HG03571 (cell line): ENCODE data around the gene CCDC88B.
A peak's percentile ranks its signal among the peaks of the same experiment; 100 is the strongest.
"Not testable (repeated sequence)": the region's sequence is repeated elsewhere in the genome, so short reads cannot be mapped to it uniquely, and the experiment has no call there.

Experiments used
- ATAC-seq: cut with Tn5 transposase; IDR thresholded peaks from one replicate; pipeline ENCODE4 v1.9.1; 2021; ENCODE audit not compliant: unreplicated experiment

The CCDC88B gene

GRCh38 chr11:64320556-64320955 lies 19.4 kb upstream of the CCDC88B start:
- no peak for ATAC-seq

GRCh38 chr11:64321026-64321425 lies 19.0 kb upstream of the CCDC88B start:
- ATAC-seq: no peak

GRCh38 chr11:64321533-64321932 lies 18.5 kb upstream of the CCDC88B start:
- no peak for ATAC-seq

- no peak for ATAC-seq
Measured at GRCh38 chr11:64322925-64323260, 17.1 kb upstream of the CCDC88B start.

- no peak for ATAC-seq
Measured at GRCh38 chr11:64323373-64323772, 16.6 kb upstream of the CCDC88B start.

GRCh38 chr11:64323984-64324383 lies 16.0 kb upstream of the CCDC88B start:
- not testable (repeated sequence) for ATAC-seq

- no peak for ATAC-seq
Measured at GRCh38 chr11:64324692-64325469, 15.1 kb upstream of the CCDC88B start.

- no peak for ATAC-seq
Measured at GRCh38 chr11:64327375-64327774, 12.6 kb upstream of the CCDC88B start.

GRCh38 chr11:64327993-64328392 lies 12.0 kb upstream of the CCDC88B start:
- no peak for ATAC-seq

GRCh38 chr11:64330888-64331287 lies 9.1 kb upstream of the CCDC88B start:
- no peak for ATAC-seq

GRCh38 chr11:64331569-64332371 lies 8.2 kb upstream of the CCDC88B start:
- ATAC-seq: peak; percentile 56

- no peak for ATAC-seq
Measured at GRCh38 chr11:64333556-64333955, 6.4 kb upstream of the CCDC88B start.

- peak; percentile 55 for ATAC-seq
Measured at GRCh38 chr11:64334764-64335735, 5.0 kb upstream of the CCDC88B start.

GRCh38 chr11:64337538-64338249 lies 2.3 kb upstream of the CCDC88B start:
- ATAC-seq: no peak

- ATAC-seq: no peak
Measured at GRCh38 chr11:64338716-64339115, 1.3 kb upstream of the CCDC88B start.

GRCh38 chr11:64339286-64339685 lies 718 bp upstream of the CCDC88B start:
- no peak for ATAC-seq

- ATAC-seq: no peak
Measured at GRCh38 chr11:64340671-64341335, 799 bp downstream of the CCDC88B start.

- ATAC-seq: no peak
Measured at GRCh38 chr11:64341429-64341828, 1.4 kb downstream of the CCDC88B start.

- ATAC-seq: peak; percentile 43
Measured at GRCh38 chr11:64341851-64342791, 2.1 kb downstream of the CCDC88B start.
